ENCODE results near the gene MCTP2. TPM values are rescaled to one million over a fixed set of nuclear protein-coding genes. Genes with fewer than 3 reads are reported as not detected.

MCTP2 gene
- total and polyA plus RNA-seq, 9 of the 15 experiments (the other 6 are each of a cell fraction or from before 2014, with no cell fraction given): 0.07 TPM; not detected in 8

- Histone ChIP-seq H2AFZ (ENCODE audit: low read depth, low read length) (no peak overlapping the region), H3K27ac (ENCODE audit: extremely low read depth, low read depth, low read length) (no peak overlapping the region), H3K4me3 (no peak overlapping the region), H3K4me2 (ENCODE audit: insufficient read depth, low read length) (no peak overlapping the region), H3K36me3 (ENCODE audit: control insufficient read depth, insufficient read depth, low read length) (no peaks in the 10 kb centered on the region), H3K27me3 (ENCODE audit: control insufficient read depth in 2 of 2, insufficient read depth in 2 of 2, low read length in 2 of 2) (no peaks in the 10 kb centered on the region), H3K9me1 (ENCODE audit: control insufficient read depth, insufficient read depth, low read length) (no peaks in the 10 kb centered on the region), H3K4me1 (replicated peaks in 1 of 2; ENCODE audit: control insufficient read depth in 2 of 2, insufficient read depth in 2 of 2, low read length in 2 of 2) (no peaks in the 10 kb centered on the region), H3K9me3 (replicated peaks; ENCODE audit: control insufficient read depth, insufficient read depth, low read depth, low read length) (peaks cover 2% of the 10 kb centered on the region; the same call in 1 of the 2 replicates), H4K20me1 (replicated peaks; ENCODE audit: control insufficient read depth, insufficient read depth, low read length) (no peaks in the 10 kb centered on the region), H3K79me2 (ENCODE audit: control insufficient read depth, insufficient read depth, low read length) (no peaks in the 10 kb centered on the region), H3K9ac (ENCODE audit: insufficient read depth in 1 of 2, low read depth in 2 of 2, low read length in 2 of 2) (no peak overlapping the region)
- no peak for FAIRE-seq
- in situ Hi-C loops (cut with MboI): no loop called here
- intact Hi-C loops (cut with micrococcal nuclease): no loop called here
- no peak for DNase-seq (ENCODE audit: extremely low read depth in 1 of 4, low spot score in 3 of 4)
- WGBS (ENCODE audit: insufficient coverage, low coverage, missing lambda C conversion rate): 0% methylated on average over 7 of the region's 7 CpGs
- no TSS peak for BruUV-seq (replicated peaks)
- TF ChIP-seq C11orf30 (IDR thresholded peaks at IDR 0.05; ENCODE audit: low read depth): no peak
- no peak for TF ChIP-seq ZNF282 (CRISPR knock-in tag; IDR thresholded peaks at IDR 0.05)
- no peak for TF ChIP-seq SMAD1 (IDR thresholded peaks at IDR 0.05; ENCODE audit: low read depth, low read length, partially characterized antibody)
- no peak for TF ChIP-seq PCBP1 (IDR thresholded peaks at IDR 0.05; ENCODE audit: low read depth, low read length, poor library complexity, severe bottlenecking)
- no peak for TF ChIP-seq FOXK2 (conservative IDR thresholded peaks at IDR 0.05 in 1 of 2, IDR thresholded peaks at IDR 0.05 in 1 of 2; ENCODE audit: low read depth in 2 of 2)
- TF ChIP-seq SOX6 (IDR thresholded peaks at IDR 0.05): no peak
- TF ChIP-seq SMAD4 (CRISPR knock-in tag; conservative IDR thresholded peaks at IDR 0.05): no peak
- no peak for TF ChIP-seq ETV5 (CRISPR knock-in tag; IDR thresholded peaks at IDR 0.05; ENCODE audit: low read depth)
- no peak for TF ChIP-seq MCM3 (IDR thresholded peaks at IDR 0.05)
- no peak for TF ChIP-seq RB1 (IDR thresholded peaks at IDR 0.05; ENCODE audit: low read depth)
- TF ChIP-seq, protein P1, sequence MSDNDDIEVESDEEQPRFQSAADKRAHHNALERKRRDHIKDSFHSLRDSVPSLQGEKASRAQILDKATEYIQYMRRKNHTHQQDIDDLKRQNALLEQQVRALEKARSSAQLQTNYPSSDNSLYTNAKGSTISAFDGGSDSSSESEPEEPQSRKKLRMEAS (CRISPR knock-in tag; IDR thresholded peaks at IDR 0.05): no peak
- no peak for TF ChIP-seq CAMTA2 (CRISPR knock-in tag; conservative IDR thresholded peaks at IDR 0.05)
- TF ChIP-seq PTRF (tag; IDR thresholded peaks at IDR 0.05): no peak
- TF ChIP-seq MYNN (IDR thresholded peaks at IDR 0.05): no peak
- TF ChIP-seq MYNN (CRISPR knock-in tag; IDR thresholded peaks at IDR 0.05): no peak
- no peak for TF ChIP-seq TFAM (CRISPR knock-in tag; conservative IDR thresholded peaks at IDR 0.05)
- no peak for TF ChIP-seq SAFB (IDR thresholded peaks at IDR 0.05; ENCODE audit: borderline replicate concordance, low read depth, low read length)
- POLR2A ChIA-PET: no interaction called here
- CTCF ChIA-PET (ENCODE audit: low intra/inter-chr PET ratio): no interaction called here
- no peak for ATAC-seq
These were observed 155.0 kb downstream of the MCTP2 start for GRCh38 chr15:94386351-94386750.

Data from K562 (cell line).